Inflammatory macrophage treated with lipopolysaccharide for 1 hour (primary cell): ENCODE results near the gene SLC6A19.
"Not testable (repeated sequence)": the region's sequence is repeated elsewhere in the genome, so short reads cannot be mapped to it uniquely, and the experiment has no call there.

Experiments used
- DNase-seq, 2 donors: peaks; one replicate each; pipeline ENCODE4 v3.0.0-alpha.2; 2020 to 2022

Gene SLC6A19

GRCh38 chr5:1226231-1226630 is 24.8 kb downstream of the SLC6A19 start:
- no peak for DNase-seq

- DNase-seq = no peak
Observed at GRCh38 chr5:1226839-1227581, 25.6 kb downstream of the SLC6A19 start.

GRCh38 chr5:1227667-1228066 is 26.3 kb downstream of the SLC6A19 start:
- no peak for DNase-seq

GRCh38 chr5:1228120-1228519 is 26.7 kb downstream of the SLC6A19 start:
- DNase-seq = no peak

- DNase-seq = not testable (repeated sequence)
Observed at GRCh38 chr5:1229023-1229422, 27.6 kb downstream of the SLC6A19 start.

GRCh38 chr5:1229822-1230221 is 28.4 kb downstream of the SLC6A19 start:
- no peak for DNase-seq

- DNase-seq = no peak
Observed at GRCh38 chr5:1230551-1230950, 29.2 kb downstream of the SLC6A19 start.

GRCh38 chr5:1231354-1231905 is 30.0 kb downstream of the SLC6A19 start:
- no peak for DNase-seq

- DNase-seq = no peak
Observed at GRCh38 chr5:1232780-1233179, 31.4 kb downstream of the SLC6A19 start.

GRCh38 chr5:1235379-1235778 is 34.0 kb downstream of the SLC6A19 start:
- DNase-seq = no peak

GRCh38 chr5:1235838-1236237 is 34.4 kb downstream of the SLC6A19 start:
- DNase-seq = no peak

GRCh38 chr5:1239505-1240251 is 38.3 kb downstream of the SLC6A19 start:
- DNase-seq = no peak

GRCh38 chr5:1240496-1241260 is 39.3 kb downstream of the SLC6A19 start:
- no peak for DNase-seq

GRCh38 chr5:1241509-1242080 is 40.2 kb downstream of the SLC6A19 start:
- DNase-seq = no peak

- DNase-seq = no peak
Observed at GRCh38 chr5:1242733-1243486, 41.5 kb downstream of the SLC6A19 start.

- DNase-seq = no peak
Observed at GRCh38 chr5:1243487-1244130, 42.2 kb downstream of the SLC6A19 start.

GRCh38 chr5:1244255-1244654 is 42.9 kb downstream of the SLC6A19 start:
- no peak for DNase-seq

GRCh38 chr5:1244976-1245375 is 43.6 kb downstream of the SLC6A19 start:
- DNase-seq = no peak

- no peak for DNase-seq
Observed at GRCh38 chr5:1245905-1246576, 44.6 kb downstream of the SLC6A19 start.

GRCh38 chr5:1246711-1247431 is 45.5 kb downstream of the SLC6A19 start:
- DNase-seq = peak in 1 of 2 donors; percentile 13
